HG02938 (cell line): ENCODE results near the gene HRH3.

Experiments used
- ATAC-seq: cut with Tn5 transposase; IDR thresholded peaks from one replicate; pipeline ENCODE4 v1.9.1; 2021; ENCODE audit warnings: mild to moderate bottlenecking, moderate library complexity; ENCODE audit not compliant: unreplicated experiment

Gene HRH3

GRCh38 chr20:62244644-62245108 is 24.6 kb upstream of the HRH3 start:
- no peak for ATAC-seq

GRCh38 chr20:62243906-62244515 is 23.9 kb upstream of the HRH3 start:
- no peak for ATAC-seq

GRCh38 chr20:62243106-62243505 is 23.0 kb upstream of the HRH3 start:
- no peak for ATAC-seq

- no peak for ATAC-seq
Observed at GRCh38 chr20:62242176-62242575, 22.1 kb upstream of the HRH3 start.

- ATAC-seq, result no peak
Observed at GRCh38 chr20:62241506-62241905, 21.4 kb upstream of the HRH3 start.

GRCh38 chr20:62240020-62240685 is 20.1 kb upstream of the HRH3 start:
- no peak for ATAC-seq

- ATAC-seq, result no peak
Observed at GRCh38 chr20:62239278-62239879, 19.3 kb upstream of the HRH3 start.

- peak; percentile 1 for ATAC-seq
Observed at GRCh38 chr20:62238569-62239277, 18.6 kb upstream of the HRH3 start.

- ATAC-seq, result peak; percentile 98
Observed at GRCh38 chr20:62237801-62238568, 17.9 kb upstream of the HRH3 start, which contains the start of gene OSBPL2. Gene OSBPL2 (plus strand): TSS chr20:62238521. CDS start chr20:62256185, 17,664 bp downstream.

- no peak for ATAC-seq
Observed at GRCh38 chr20:62237514-62237800, 17.4 kb upstream of the HRH3 start.

- no peak for ATAC-seq
Observed at GRCh38 chr20:62236766-62237513, 16.9 kb upstream of the HRH3 start.

- no peak for ATAC-seq
Observed at GRCh38 chr20:62236200-62236599, 16.1 kb upstream of the HRH3 start.

GRCh38 chr20:62235777-62236157 is 15.7 kb upstream of the HRH3 start:
- ATAC-seq, result no peak

GRCh38 chr20:62235001-62235776 is 15.1 kb upstream of the HRH3 start:
- ATAC-seq, result no peak

GRCh38 chr20:62234339-62234738 is 14.3 kb upstream of the HRH3 start:
- no peak for ATAC-seq

- no peak for ATAC-seq
Observed at GRCh38 chr20:62233684-62234083, 13.6 kb upstream of the HRH3 start.

- ATAC-seq, result no peak
Observed at GRCh38 chr20:62232770-62233645, 12.9 kb upstream of the HRH3 start.

- no peak for ATAC-seq
Observed at GRCh38 chr20:62232194-62232593, 12.1 kb upstream of the HRH3 start.

GRCh38 chr20:62231292-62231691 is 11.2 kb upstream of the HRH3 start:
- ATAC-seq, result no peak
